ENCODE results near the gene LIMS3.
"Not testable (repeated sequence)": the region's sequence is repeated elsewhere in the genome, so short reads cannot be mapped to it uniquely, and the experiment has no call there.

- not testable (repeated sequence) for TF ChIP-seq CTCF (IDR thresholded peaks at IDR 0.05; ENCODE audit: low read depth, low read length); EZH2phosphoT487 (IDR thresholded peaks at IDR 0.05; ENCODE audit: low read depth)
Measured at GRCh38 chr2:109947959-109948520, 49.6 kb downstream of the LIMS3 start.
